Kidney (tissue), 14 donors: ENCODE results near the gene TGM3. TPM values are rescaled to one million over a fixed set of nuclear protein-coding genes. Genes with fewer than 3 reads are reported as not detected.

Experiments used
- DNase-seq, 5 donors: peaks; one replicate each; pipeline ENCODE4 v3.0.0-alpha.2; 2013 to 2020
- FAIRE-seq: peaks from 2 replicates; lab custom pipeline; 2012; peaks lifted over from hg19 to GRCh38; lab: Jason Lieb, UNC
- H3K27ac ChIP-seq, 2 donors: one replicate each; pipeline ENCODE4 v1.7.0; 2013; ENCODE audit warnings: low read depth in 2 of 2, low read length in 2 of 2, inconsistent platforms in 1 of 2
- H3K27me3 ChIP-seq: one replicate; pipeline ENCODE4 v1.7.1; 2013; ENCODE audit warnings: low read length, inconsistent platforms; ENCODE audit not compliant: control insufficient read depth, insufficient read depth
- H3K36me3 ChIP-seq, 3 donors: one replicate each; pipeline versions ENCODE4 v1.7.0 to v1.7.1; 2013; ENCODE audit warnings: low read length in 3 of 3, control low read depth in 1 of 3, inconsistent platforms in 1 of 3; ENCODE audit not compliant: insufficient read depth in 3 of 3, control insufficient read depth in 2 of 3
- H3K4me1 ChIP-seq, 3 donors: one replicate each; pipeline versions ENCODE4 v1.7.0 to v1.7.1; 2013; ENCODE audit warnings: low read length in 3 of 3, inconsistent platforms in 1 of 3, low read depth in 1 of 3; ENCODE audit not compliant: control insufficient read depth in 2 of 3, insufficient read depth in 2 of 3
- H3K4me3 ChIP-seq, 3 donors: one replicate each; pipeline versions ENCODE4 v1.7.0 to v1.8.1; 2013; ENCODE audit warnings: low read length in 3 of 3, control low read depth in 1 of 3, inconsistent platforms in 1 of 3
- H3K9ac ChIP-seq, 3 donors: one replicate each; pipeline versions ENCODE4 v1.7.0 to v1.7.1; 2013; ENCODE audit warnings: low read length in 3 of 3, control low read depth in 1 of 3, inconsistent platforms in 1 of 3
- H3K9me3 ChIP-seq, 3 donors: one replicate each; pipeline versions ENCODE4 v1.7.0 to v1.7.1; 2013; ENCODE audit warnings: low read length in 3 of 3, control low read depth in 1 of 3, inconsistent platforms in 1 of 3; ENCODE audit not compliant: control insufficient read depth in 2 of 3, insufficient read depth in 1 of 3
- CTCF ChIP-seq: IDR thresholded peaks from 3 replicates; pipeline ENCODE4 v1.5.1; 2012; ENCODE audit warnings: mild to moderate bottlenecking, moderate library complexity, borderline replicate concordance; ENCODE audit not compliant: insufficient read depth; ENCODE audit errors: extremely low read depth
- intact Hi-C: fragments of 100-400 bp; cut with DNase I; formaldehyde crosslinking; loops from one replicate; pipeline ENCODE4 v1.11.1; 2022
- polyA plus RNA-seq: library from polyadenylated mRNA; stranded (reverse); fragments of 350-450 nt; fragmentation: Illumina TruSeq; extraction: RNeasy Lipid Tissue Mini Kit (QIAGEN cat#74804); gene quantifications from one replicate; pipeline ENCODE4 v1.2.3, GENCODE V29; 2014; ENCODE audit warnings: low read depth, low replicate concordance; ENCODE audit not compliant: insufficient read depth
- total RNA-seq: library from RNA; stranded (reverse); fragmentation: NEBNext Ultra II Directional; extraction: Animal tissue kit (Norgen Biotek cat#: 25700); gene quantifications from one replicate; pipeline ENCODE4 v1.2.1, GENCODE V29; 2021
- donor health status: control.
- donor health status: control.
- donor health status: control.
- donor health status: control.
- donor health status: control.
- donor health status: DM: yes; HTN: yes; CAD: no.
- donor health status: Normal renal cell carcinoma (clear cell type).

Gene TGM3
- total and polyA plus RNA-seq, 2 donors from 2014 or later: 0.13 TPM; not detected in 1

DNA sequence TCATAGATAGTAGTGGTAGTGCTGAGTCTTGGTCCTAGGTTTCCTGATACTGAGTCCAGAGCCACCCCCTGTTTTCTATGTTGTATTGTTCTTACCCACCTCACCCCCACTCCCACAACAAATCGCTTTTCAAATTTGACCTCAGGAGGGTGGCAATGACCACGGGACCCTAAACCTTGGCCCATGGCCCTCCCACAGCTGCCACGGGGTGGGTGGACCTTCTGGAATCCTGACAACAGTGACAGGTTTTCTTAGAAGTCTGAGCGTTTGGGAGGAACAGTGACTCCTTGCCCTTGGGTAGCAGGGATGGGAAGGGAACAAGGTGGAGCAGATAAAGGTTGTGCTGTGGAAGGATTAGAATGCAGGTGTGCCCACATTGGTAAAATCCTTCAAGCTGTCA is 36.9 kb downstream of the TGM3 start:
- Histone ChIP-seq H3K9me3 (no peaks in the 10 kb centered on the region), H3K4me1 (no peaks in the 10 kb centered on the region), H3K27me3 (no peaks in the 10 kb centered on the region), H3K36me3 (no peaks in the 10 kb centered on the region), H3K9ac (no peak overlapping the region), H3K4me3 (no peak overlapping the region), H3K27ac (no peak overlapping the region)
- intact Hi-C loops: no loop called here
- DNase-seq (no peak), FAIRE-seq (no peak)
- no peak for TF ChIP-seq CTCF

GRCh38 chr20:2333821-2334220 is 38.0 kb downstream of the TGM3 start:
- no peak for FAIRE-seq
- Histone ChIP-seq H3K4me3 (no peak overlapping the region), H3K27ac (no peak overlapping the region), H3K9me3 (no peaks in the 10 kb centered on the region), H3K27me3 (no peaks in the 10 kb centered on the region), H3K9ac (no peak overlapping the region), H3K4me1 (no peaks in the 10 kb centered on the region), H3K36me3 (no peaks in the 10 kb centered on the region)
- DNase-seq: peak in 1 of 5 donors; percentile 0
- TF ChIP-seq CTCF: no peak
- intact Hi-C loops: no loop called here

DNA sequence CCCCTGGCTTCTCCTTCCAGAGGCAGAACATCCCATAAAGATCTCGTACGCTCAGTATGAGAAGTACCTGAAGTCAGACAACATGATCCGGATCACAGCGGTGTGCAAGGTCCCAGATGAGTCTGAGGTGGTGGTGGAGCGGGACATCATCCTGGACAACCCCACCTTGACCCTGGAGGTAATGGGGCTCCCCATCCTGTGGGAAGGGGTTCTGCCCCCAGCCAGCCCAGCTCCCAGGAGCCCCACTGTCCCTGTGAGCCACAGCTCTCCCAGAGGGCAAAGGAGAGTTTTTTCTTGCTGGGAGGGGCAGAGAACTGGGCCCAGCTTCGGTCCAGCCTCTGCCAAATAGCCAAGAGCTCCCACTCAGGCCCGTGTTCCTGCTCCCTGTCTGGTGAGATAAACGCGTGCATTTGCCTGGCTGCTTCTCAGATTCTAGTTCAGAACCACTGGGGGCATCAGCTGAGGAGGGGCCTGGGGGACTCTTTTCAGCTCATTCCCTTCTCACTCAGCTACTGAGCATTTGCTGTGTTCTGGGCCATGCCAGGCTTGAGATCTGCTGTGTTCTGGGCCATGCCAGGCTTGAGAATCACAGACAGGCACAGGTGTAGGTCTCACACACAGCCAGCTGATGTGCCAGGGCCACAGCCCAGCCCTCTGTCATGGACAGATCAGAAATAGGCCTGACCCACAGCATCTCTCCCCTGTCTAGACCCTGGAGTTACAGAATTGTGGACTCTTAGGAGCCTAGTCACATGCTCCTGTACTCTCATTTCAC is 39.5 kb downstream of the TGM3 start:
- Histone ChIP-seq H3K9me3 (no peaks in the 10 kb centered on the region), H3K27me3 (no peaks in the 10 kb centered on the region), H3K36me3 (no peaks in the 10 kb centered on the region), H3K27ac (no peak overlapping the region), H3K9ac (no peak overlapping the region), H3K4me3 (no peak overlapping the region), H3K4me1 (no peaks in the 10 kb centered on the region)
- intact Hi-C loops: no loop called here
- DNase-seq: no peak
- no peak for TF ChIP-seq CTCF
- FAIRE-seq: no peak
